HCT116 (cell line): ENCODE measurements around the gene MUC6. TPM values are rescaled to one million over a fixed set of nuclear protein-coding genes. Genes with fewer than 3 reads are reported as not detected.

Source experiments
- ATAC-seq: fragments of 200-7000 bp; cut with Tn5 transposase; 2 replicates; pipeline ENCODE4 v1.9.1; 2020; ENCODE audit warnings: mild to moderate bottlenecking, moderate library complexity
- BruUV-seq: library from RNA; stranded (reverse); fragments of 400-500 nt; replicated peaks from 2 replicates; lab custom pipeline; 2021; lab: Mats Ljungman, UMichigan
- CTCF ChIA-PET: fragments of 300-600 bp; sonication (Branson Sonifier 250); formaldehyde crosslinking; loops from one replicate; lab custom pipeline; 2021; ENCODE audit warnings: antibody characterized with exemption; lab: Charles Lee
- POLR2A ChIA-PET: fragments of 300-600, 350-600 bp; sonication (Branson Sonifier 250); formaldehyde crosslinking; loops from one replicate; lab custom pipeline; 2021; ENCODE audit warnings: antibody characterized with exemption; lab: Charles Lee
- RAD21 ChIA-PET, 2 experiments: fragments of 300-600 bp; sonication (Branson Sonifier 250); formaldehyde crosslinking; loops; one replicate each; lab custom pipeline; 2023; ENCODE audit warnings: low total read pairs in 2 of 2; ENCODE audit not compliant: uncharacterized antibody in 2 of 2, unreplicated experiment in 2 of 2, low non-redundant PET in 1 of 2; lab: Charles Lee
- DNase-seq: peaks from one replicate; pipeline ENCODE4 v3.0.0-alpha.2; 2010; ENCODE audit warnings: low read depth, low spot score
- H2AFZ ChIP-seq: fragments of 200-600 bp; shearing (Covaris generic), sonication (generic); 2 replicates; pipeline ENCODE4 v1.6.1; 2017; ENCODE audit warnings: low read depth, mixed run types, mixed read lengths, antibody characterized with exemption, low read length; ENCODE audit not compliant: poor library complexity, severe bottlenecking
- H3K27ac ChIP-seq: 2 replicates; pipeline ENCODE4 v1.5.1; 2012; ENCODE audit warnings: low read depth, low read length
- H3K27me3 ChIP-seq: fragments of 200-600 bp; sonication (generic); 2 replicates; pipeline ENCODE4 v1.6.1; 2016; ENCODE audit warnings: mixed run types, low read length, mixed read lengths; ENCODE audit not compliant: insufficient read depth
- H3K36me3 ChIP-seq, 2 experiments: fragments of 200-500 bp in 1 of 2; fragments of 200-600 bp in 1 of 2; sonication (Bioruptor generic) in 1 of 2; sonication (generic) in 1 of 2; 2 replicates each; pipeline versions ENCODE4 v1.5.1 to v1.6.1; 2014 to 2016; ENCODE audit warnings: low read length in 2 of 2, inconsistent platforms in 1 of 2, mixed read lengths in 1 of 2, mixed run types in 1 of 2; ENCODE audit not compliant: insufficient read depth in 2 of 2, control insufficient read depth in 1 of 2
- H3K4me1 ChIP-seq, 2 experiments: fragments of 200-600 bp in 1 of 2; sonication (generic) in 1 of 2; 2 replicates each; pipeline versions ENCODE4 v1.5.1 to v1.6.1; 2012 to 2017; ENCODE audit warnings: low read length in 2 of 2, inconsistent platforms in 1 of 2, mild to moderate bottlenecking in 1 of 2, mixed read lengths in 1 of 2, mixed run types in 1 of 2, moderate library complexity in 1 of 2; ENCODE audit not compliant: insufficient read depth in 2 of 2, control insufficient read depth in 1 of 2
- H3K4me2 ChIP-seq: fragments of 200-600 bp; sonication (generic); 2 replicates; pipeline ENCODE4 v1.6.1; 2017; ENCODE audit warnings: mixed run types, low read length, mixed read lengths
- H3K4me3 ChIP-seq, 2 experiments: fragments of 200-600 bp in 1 of 2; sonication (generic) in 1 of 2; replicated peaks in 1 of 2; 2 replicates each; pipeline ENCODE4 v1.5.1; 2011 to 2016; ENCODE audit warnings: low read length in 2 of 2, control low read depth in 1 of 2, low read depth in 1 of 2, mild to moderate bottlenecking in 1 of 2, mixed read lengths in 1 of 2, mixed run types in 1 of 2
- H3K79me2 ChIP-seq: fragments of 200-600 bp; sonication (generic); 2 replicates; pipeline ENCODE4 v1.6.1; 2017; ENCODE audit warnings: mild to moderate bottlenecking, mixed run types, low read length, moderate library complexity, mixed read lengths; ENCODE audit not compliant: insufficient read depth
- H3K9ac ChIP-seq: fragments of 200-600 bp; sonication (generic); 2 replicates; pipeline ENCODE4 v1.6.1; 2016; ENCODE audit warnings: low read length, mixed read lengths
- H3K9me2 ChIP-seq: fragments of 200-600 bp; sonication (generic), shearing (Covaris generic); 2 replicates; pipeline ENCODE4 v1.6.1; 2017; ENCODE audit warnings: mixed run types, mild to moderate bottlenecking, moderate library complexity; ENCODE audit not compliant: insufficient read depth
- H3K9me3 ChIP-seq, 2 experiments: fragments of 200-500 bp in 1 of 2; fragments of 200-600 bp in 1 of 2; sonication (Bioruptor generic) in 1 of 2; sonication (generic) in 1 of 2; 2 replicates each; pipeline ENCODE4 v1.6.1; 2014 to 2017; ENCODE audit warnings: low read length in 2 of 2, mixed read lengths in 2 of 2, inconsistent platforms in 1 of 2, low read depth in 1 of 2, mild to moderate bottlenecking in 1 of 2, mixed run types in 1 of 2, moderate library complexity in 1 of 2; ENCODE audit not compliant: control insufficient read depth in 1 of 2, insufficient read depth in 1 of 2
- H4K20me1 ChIP-seq: fragments of 200-600 bp; sonication (generic), shearing (Covaris generic); 2 replicates; pipeline ENCODE4 v1.6.1; 2017; ENCODE audit warnings: mixed run types, mild to moderate bottlenecking, moderate library complexity; ENCODE audit not compliant: insufficient read depth
- CBX3 ChIP-seq: IDR thresholded peaks from 2 replicates; pipeline ENCODE4 v1.6.1; 2012; ENCODE audit warnings: low read depth
- CEBPB ChIP-seq: IDR thresholded peaks from 2 replicates; pipeline ENCODE4 v1.6.1; 2012; ENCODE audit warnings: low read depth
- EGR1 ChIP-seq: IDR thresholded peaks from 2 replicates; pipeline ENCODE4 v1.6.1; 2012; ENCODE audit warnings: low read depth
- ELF1 ChIP-seq: IDR thresholded peaks from 2 replicates; pipeline ENCODE4 v1.6.1; 2012; ENCODE audit warnings: low read depth, borderline replicate concordance
- EZH2 ChIP-seq: fragments of 200-600 bp; sonication (generic); IDR thresholded peaks from 2 replicates; pipeline ENCODE4 v1.6.1; 2017; ENCODE audit warnings: antibody characterized with exemption, mixed run types
- EZH2phosphoT487 ChIP-seq: fragments of 200-600 bp; IDR thresholded peaks from 2 replicates; pipeline ENCODE4 v1.6.1; 2018; ENCODE audit warnings: antibody characterized with exemption, borderline replicate concordance
- JUND ChIP-seq: IDR thresholded peaks from 2 replicates; pipeline ENCODE4 v1.6.1; 2012
- MAX ChIP-seq: IDR thresholded peaks from 2 replicates; pipeline ENCODE4 v1.6.1; 2012
- POLR2A ChIP-seq: IDR thresholded peaks from 2 replicates; pipeline ENCODE4 v1.7.0; 2011; ENCODE audit warnings: borderline replicate concordance; ENCODE audit not compliant: insufficient read depth, insufficient read length; ENCODE audit errors: extremely low read depth
- RAD21 ChIP-seq: IDR thresholded peaks from 2 replicates; pipeline ENCODE4 v1.6.1; 2012; ENCODE audit warnings: low read depth, mild to moderate bottlenecking
- TCF7L2 ChIP-seq: IDR thresholded peaks from 2 replicates; pipeline ENCODE4 v1.7.0; 2011; ENCODE audit warnings: borderline replicate concordance, inconsistent platforms; ENCODE audit not compliant: insufficient read depth, insufficient read length; ENCODE audit errors: extremely low read depth
- ZFX ChIP-seq: fragments of 450-650 bp; IDR thresholded peaks from 2 replicates; pipeline ENCODE4 v1.6.1; 2017
- ZNF274 ChIP-seq: fragments of 200-500 bp; sonication (Bioruptor generic); IDR thresholded peaks from 2 replicates; pipeline ENCODE4 v1.6.1; 2014; ENCODE audit warnings: mild to moderate bottlenecking, low read depth, low read length, inconsistent platforms
- intact Hi-C: fragments of 100-400 bp; cut with micrococcal nuclease; formaldehyde crosslinking; loops from 2 replicates; pipeline ENCODE4 v1.10.0; 2022
- total RNA-seq: library from RNA; stranded (reverse); gene quantifications from one replicate; pipeline ENCODE4 v1.2.1, GENCODE V29; 2021; ENCODE audit not compliant: unreplicated experiment

MUC6 gene
- total RNA-seq, 1 experiment from 2014 or later: 0.02 TPM

- TF ChIP-seq MAX (no peak), EZH2phosphoT487 (no peak), CEBPB (no peak), JUND (no peak), TCF7L2 (no peak)
- TF ChIP-seq, all 23 proteins: peak for 0
Observed at GRCh38 chr11:1041471-1041870, 5.0 kb upstream of the MUC6 start (continued).

- Histone ChIP-seq H2AFZ (no peak overlapping the region), H3K9ac (no peak overlapping the region), H3K4me1 (no peaks in the 10 kb centered on the region), H3K4me2 (no peak overlapping the region), H3K27ac (no peak overlapping the region), H3K79me2 (no peaks in the 10 kb centered on the region), H3K36me3 (no peaks in the 10 kb centered on the region), H4K20me1 (no peaks in the 10 kb centered on the region), H3K9me2 (no peaks in the 10 kb centered on the region), H3K9me3 (no peaks in the 10 kb centered on the region), H3K27me3 (no peaks in the 10 kb centered on the region), H3K4me3 (no peak overlapping the region)
- ChIA-PET POLR2A (interaction anchor here (0.7 kb wide), 1 partner anchor 882 kb away, joined by 3 read pairs; no protein-coding TSS in a partner anchor), CTCF (no interaction called here), RAD21 (no interaction called here)
- TF ChIP-seq ZNF274 (no peak), RAD21 (no peak), ELF1 (no peak), CBX3 (no peak), POLR2A (no peak), EZH2 (no peak), EGR1 (no peak), ZFX (no peak)
- DNase-seq: no peak
- no TSS peak for BruUV-seq
- intact Hi-C loops: no loop called here
- peak; percentile 26; the same call in 1 of the 2 replicates for ATAC-seq
Observed at GRCh38 chr11:1041149-1041467, 4.6 kb upstream of the MUC6 start.
